ENCODE results near the gene CNOT6.

The CNOT6 gene

DNA sequence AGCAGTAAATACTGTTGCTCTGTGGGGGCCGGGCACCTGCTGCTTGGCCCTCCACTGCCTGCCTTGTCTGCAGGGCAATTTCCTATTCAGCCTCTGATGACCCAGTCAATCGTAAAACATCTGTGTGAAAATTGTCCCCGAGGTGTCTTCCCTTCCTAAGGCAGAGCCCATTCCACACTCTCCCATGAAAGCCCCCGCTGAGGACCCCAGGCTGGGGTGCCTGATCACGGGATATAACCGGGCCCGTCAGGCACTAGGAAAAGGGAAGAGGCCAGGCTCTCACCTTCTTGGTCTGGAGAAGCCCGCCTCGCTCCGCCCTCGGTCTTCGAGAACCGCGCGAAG is 124.3 kb downstream of the CNOT6 start:
- Histone ChIP-seq H3K4me2 (ENCODE audit: low read depth, low read length, poor library complexity, severe bottlenecking) (no peak overlapping the region), H3K79me2 (ENCODE audit: insufficient read depth, low read length) (no peaks in the 10 kb centered on the region), H3K36me3 (ENCODE audit: low read length) (no peaks in the 10 kb centered on the region), H3K4me3 (ENCODE audit: insufficient read depth, low read length, poor library complexity, severe bottlenecking) (no peak overlapping the region), H3K27ac (ENCODE audit: low read depth, low read length) (no peak overlapping the region), H2AFZ (ENCODE audit: low read depth, low read length, severe bottlenecking) (no peak overlapping the region), H4K20me1 (ENCODE audit: low read depth, low read length) (no peaks in the 10 kb centered on the region), H3F3A (ENCODE audit: insufficient read depth) (no peaks in the 10 kb centered on the region), H3K27me3 (ENCODE audit: low read length) (no peaks in the 10 kb centered on the region), H3K9ac (ENCODE audit: low read length) (no peak overlapping the region), H3K9me3 (ENCODE audit: insufficient read depth, low read length) (no peaks in the 10 kb centered on the region), H3K9me2 (replicated peaks; ENCODE audit: insufficient read depth, low read length) (no peaks in the 10 kb centered on the region)
- TF ChIP-seq, protein P1, sequence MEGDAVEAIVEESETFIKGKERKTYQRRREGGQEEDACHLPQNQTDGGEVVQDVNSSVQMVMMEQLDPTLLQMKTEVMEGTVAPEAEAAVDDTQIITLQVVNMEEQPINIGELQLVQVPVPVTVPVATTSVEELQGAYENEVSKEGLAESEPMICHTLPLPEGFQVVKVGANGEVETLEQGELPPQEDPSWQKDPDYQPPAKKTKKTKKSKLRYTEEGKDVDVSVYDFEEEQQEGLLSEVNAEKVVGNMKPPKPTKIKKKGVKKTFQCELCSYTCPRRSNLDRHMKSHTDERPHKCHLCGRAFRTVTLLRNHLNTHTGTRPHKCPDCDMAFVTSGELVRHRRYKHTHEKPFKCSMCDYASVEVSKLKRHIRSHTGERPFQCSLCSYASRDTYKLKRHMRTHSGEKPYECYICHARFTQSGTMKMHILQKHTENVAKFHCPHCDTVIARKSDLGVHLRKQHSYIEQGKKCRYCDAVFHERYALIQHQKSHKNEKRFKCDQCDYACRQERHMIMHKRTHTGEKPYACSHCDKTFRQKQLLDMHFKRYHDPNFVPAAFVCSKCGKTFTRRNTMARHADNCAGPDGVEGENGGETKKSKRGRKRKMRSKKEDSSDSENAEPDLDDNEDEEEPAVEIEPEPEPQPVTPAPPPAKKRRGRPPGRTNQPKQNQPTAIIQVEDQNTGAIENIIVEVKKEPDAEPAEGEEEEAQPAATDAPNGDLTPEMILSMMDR (IDR thresholded peaks at IDR 0.05; ENCODE audit: insufficient read depth, low read length, poor library complexity, severe bottlenecking): no peak
- no peak for TF ChIP-seq EZH2phosphoT487 (conservative IDR thresholded peaks at IDR 0.05; ENCODE audit: low read length)

DNA sequence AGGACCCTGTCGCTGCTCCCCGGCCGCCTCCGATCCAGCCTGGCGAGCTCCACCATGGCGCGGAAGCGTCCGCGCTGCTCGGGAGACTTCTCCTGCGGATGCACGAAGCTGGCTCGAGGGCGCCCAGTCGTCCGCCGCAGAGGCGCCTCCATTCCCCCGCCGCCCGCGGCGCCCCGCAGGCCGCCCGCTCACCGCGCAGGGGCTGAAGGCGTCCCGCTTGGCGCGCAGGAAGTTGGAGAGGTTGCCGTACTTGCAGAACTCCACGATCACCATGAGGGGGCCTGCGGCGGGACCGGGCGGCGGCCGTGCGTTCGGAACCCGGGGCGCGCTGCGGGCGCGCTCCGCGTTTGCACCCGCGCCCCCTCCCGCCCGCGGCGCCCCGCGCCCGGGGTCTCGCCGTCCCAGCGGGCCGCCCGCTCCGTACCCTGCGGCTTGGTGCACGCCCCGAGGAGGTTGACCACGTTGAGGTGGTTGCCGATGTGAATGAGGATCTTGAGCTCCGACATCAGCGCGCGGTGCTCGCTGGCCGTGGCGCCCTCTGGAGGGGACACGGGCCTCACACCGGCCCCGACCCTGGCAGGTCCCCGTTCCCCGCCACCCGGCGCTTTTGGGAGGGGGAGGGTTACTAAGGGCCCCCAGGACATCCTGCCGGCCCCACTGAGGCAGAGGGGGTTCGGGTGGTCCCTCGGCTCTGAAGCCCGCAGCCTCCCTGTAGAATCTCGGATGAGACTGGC is 124.8 kb downstream of the CNOT6 start:
- no peaks in the 10 kb centered on the region for H3K9me2 ChIP-seq (replicated peaks; ENCODE audit: insufficient read depth, low read length)
- H3K4me3 ChIP-seq (ENCODE audit: insufficient read depth, low read length, poor library complexity, severe bottlenecking): no peak overlapping the region
- no peak overlapping the region for H3K27ac ChIP-seq (ENCODE audit: low read depth, low read length)
- H3K36me3 ChIP-seq (ENCODE audit: low read length): no peaks in the 10 kb centered on the region
- no peak overlapping the region for H3K9ac ChIP-seq (ENCODE audit: low read length)
- no peak overlapping the region for H2AFZ ChIP-seq (ENCODE audit: low read depth, low read length, severe bottlenecking)
- no peaks in the 10 kb centered on the region for H3K27me3 ChIP-seq (ENCODE audit: low read length)
- H3K4me2 ChIP-seq (ENCODE audit: low read depth, low read length, poor library complexity, severe bottlenecking): no peak overlapping the region
- no peaks in the 10 kb centered on the region for H3F3A ChIP-seq (ENCODE audit: insufficient read depth)
- TF ChIP-seq, protein P1 (IDR thresholded peaks at IDR 0.05; ENCODE audit: insufficient read depth, low read length, poor library complexity, severe bottlenecking): no peak
- no peak for TF ChIP-seq EZH2phosphoT487 (conservative IDR thresholded peaks at IDR 0.05; ENCODE audit: low read length)
- no peaks in the 10 kb centered on the region for H3K9me3 ChIP-seq (ENCODE audit: insufficient read depth, low read length)
- H4K20me1 ChIP-seq (ENCODE audit: low read depth, low read length): no peaks in the 10 kb centered on the region
- no peaks in the 10 kb centered on the region for H3K79me2 ChIP-seq (ENCODE audit: insufficient read depth, low read length)

DNA sequence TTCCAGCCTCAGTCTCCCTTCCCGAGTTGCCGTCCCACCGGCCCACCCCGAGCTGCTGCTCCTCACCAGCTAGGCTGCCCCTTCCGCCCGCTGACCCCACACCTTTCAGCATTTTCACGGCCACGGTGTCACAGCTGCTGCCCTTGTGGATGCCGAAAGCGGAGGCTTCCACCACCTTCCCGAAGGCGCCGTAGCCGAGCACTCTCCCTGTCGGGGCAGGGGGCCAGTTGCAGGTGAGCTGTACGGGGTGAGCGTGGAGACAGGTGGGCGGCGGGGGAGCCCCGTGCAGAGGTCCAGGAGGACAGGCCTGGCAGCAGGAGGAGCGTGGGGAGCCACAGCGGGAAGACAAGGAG is 125.4 kb downstream of the CNOT6 start:
- H2AFZ ChIP-seq (ENCODE audit: low read depth, low read length, severe bottlenecking): no peak overlapping the region
- H3K27ac ChIP-seq (ENCODE audit: low read depth, low read length): no peak overlapping the region

More for the DNA sequence above, 125.4 kb downstream of the CNOT6 start:
- H3F3A ChIP-seq (ENCODE audit: insufficient read depth): no peaks in the 10 kb centered on the region
- no peaks in the 10 kb centered on the region for H3K79me2 ChIP-seq (ENCODE audit: insufficient read depth, low read length)
- H3K9ac ChIP-seq (ENCODE audit: low read length): no peak overlapping the region
- no peaks in the 10 kb centered on the region for H4K20me1 ChIP-seq (ENCODE audit: low read depth, low read length)
- TF ChIP-seq EZH2phosphoT487 (conservative IDR thresholded peaks at IDR 0.05; ENCODE audit: low read length): no peak
- TF ChIP-seq, protein P1 (IDR thresholded peaks at IDR 0.05; ENCODE audit: insufficient read depth, low read length, poor library complexity, severe bottlenecking): no peak
- H3K4me2 ChIP-seq (ENCODE audit: low read depth, low read length, poor library complexity, severe bottlenecking): no peak overlapping the region
- H3K27me3 ChIP-seq (ENCODE audit: low read length): no peaks in the 10 kb centered on the region
- no peaks in the 10 kb centered on the region for H3K9me3 ChIP-seq (ENCODE audit: insufficient read depth, low read length)
- no peaks in the 10 kb centered on the region for H3K9me2 ChIP-seq (replicated peaks; ENCODE audit: insufficient read depth, low read length)
- no peak overlapping the region for H3K4me3 ChIP-seq (ENCODE audit: insufficient read depth, low read length, poor library complexity, severe bottlenecking)
- no peaks in the 10 kb centered on the region for H3K36me3 ChIP-seq (ENCODE audit: low read length)
